Mucosa of descending colon (tissue), 3 donors: ENCODE results near the gene SNAP91. TPM values are rescaled to one million over a fixed set of nuclear protein-coding genes. Genes with fewer than 3 reads are reported as not detected.
"Not testable (repeated sequence)": the region's sequence is repeated elsewhere in the genome, so short reads cannot be mapped to it uniquely, and the experiment has no call there.

Experiments
- ATAC-seq: fragments of 200-7000 bp; cut with Tn5 transposase; one replicate; pipeline ENCODE4 v1.9.1; 2020; ENCODE audit warnings: mild to moderate bottlenecking, moderate library complexity
- DNase-seq, 3 donors: peaks; one replicate each; pipeline ENCODE4 v3.0.0-alpha.2; 2020
- H3K36me3 ChIP-seq: fragments of 200-600 bp; one replicate; pipeline ENCODE4 v1.8.0; 2021; ENCODE audit warnings: low read depth, mild to moderate bottlenecking
- H3K4me1 ChIP-seq: fragments of 200-600 bp; one replicate; pipeline ENCODE4 v1.8.0; 2021; ENCODE audit warnings: low read depth, mild to moderate bottlenecking
- H3K4me3 ChIP-seq: fragments of 200-600 bp; one replicate; pipeline ENCODE4 v1.8.0; 2021; ENCODE audit warnings: mild to moderate bottlenecking
- H3K9me3 ChIP-seq: fragments of 200-600 bp; one replicate; pipeline ENCODE4 v1.8.0; 2021; ENCODE audit warnings: mild to moderate bottlenecking
- CTCF ChIP-seq: fragments of 200-600 bp; IDR thresholded peaks from one replicate; pipeline ENCODE4 v1.8.0; 2022; ENCODE audit warnings: antibody characterized with exemption, mild to moderate bottlenecking
- intact Hi-C, 2 donors: fragments of 100-400 bp; cut with DNase I in 1 of 2; cut with micrococcal nuclease in 1 of 2; formaldehyde crosslinking; loops; one replicate each; pipeline versions ENCODE4 v1.11.0 to v1.11.1; 2022; cut with DNase I, micrococcal nuclease
- total RNA-seq, 3 donors: library from RNA; stranded (reverse); fragmentation: NEBNext Ultra II Directional in 2 of 3; extraction: Animal tissue kit (Norgen Biotek cat#: 25700) in 2 of 3; gene quantifications; one replicate each; pipeline versions ENCODE4 v1.2.1 to v1.2.4, GENCODE V29; 2021 to 2023
- donor health status: DM: no; HTN: no; CAD: no; lungs with moderate emphysema.
- donor health status: DM: no; HTN: no; CAD: no.
- donor health status: DM: no; HTN: yes; CAD: no.

SNAP91 gene
- total RNA-seq, 3 donors from 2014 or later, result 0.29 to 3.5 (median 0.49) TPM

GRCh38 chr6:83592770-83593394, 116.0 kb downstream of the SNAP91 start:
- no peaks in the 10 kb centered on the region for H3K9me3 ChIP-seq
- peak in 1 of 3 donors; percentile 4 for DNase-seq
- no peaks in the 10 kb centered on the region for H3K4me1 ChIP-seq
- no peak overlapping the region for H3K4me3 ChIP-seq
- no peaks in the 10 kb centered on the region for H3K36me3 ChIP-seq
- intact Hi-C loops, result no loop called here
- ATAC-seq, result peak; percentile 45
- TF ChIP-seq CTCF, result no peak

- intact Hi-C loops, result no loop called here
- Histone ChIP-seq H3K4me1 (no peaks in the 10 kb centered on the region), H3K4me3 (no peak overlapping the region), H3K36me3 (no peaks in the 10 kb centered on the region), H3K9me3 (no peaks in the 10 kb centered on the region)
- ATAC-seq (no peak), DNase-seq (no peak)
- no peak for TF ChIP-seq CTCF
Observed at GRCh38 chr6:83590416-83590815, 118.5 kb downstream of the SNAP91 start.

GRCh38 chr6:83589076-83589475, 119.8 kb downstream of the SNAP91 start:
- H3K4me1 ChIP-seq, result no peaks in the 10 kb centered on the region
- DNase-seq, result no peak
- H3K36me3 ChIP-seq, result no peaks in the 10 kb centered on the region
- H3K4me3 ChIP-seq, result no peak overlapping the region
- intact Hi-C loops, result no loop called here
- no peak for TF ChIP-seq CTCF
- H3K9me3 ChIP-seq, result no peaks in the 10 kb centered on the region
- no peak for ATAC-seq

GRCh38 chr6:83578057-83578456, 130.8 kb downstream of the SNAP91 start:
- Histone ChIP-seq H3K9me3 (no peaks in the 10 kb centered on the region), H3K36me3 (no peaks in the 10 kb centered on the region), H3K4me1 (no peaks in the 10 kb centered on the region), H3K4me3 (no peak overlapping the region)
- no peak for ATAC-seq
- intact Hi-C loops, result no loop called here
- DNase-seq, result no peak
- TF ChIP-seq CTCF, result no peak

GRCh38 chr6:83574783-83575182, 134.1 kb downstream of the SNAP91 start:
- DNase-seq (no peak), ATAC-seq (no peak)
- TF ChIP-seq CTCF, result no peak
- no peak overlapping the region for H3K4me3 ChIP-seq
- no peaks in the 10 kb centered on the region for H3K4me1 ChIP-seq
- H3K9me3 ChIP-seq, result no peaks in the 10 kb centered on the region
- intact Hi-C loops, result no loop called here
- no peaks in the 10 kb centered on the region for H3K36me3 ChIP-seq

- intact Hi-C loops, DNase-seq, H3K9me3 ChIP-seq, ATAC-seq, H3K4me1 ChIP-seq, H3K36me3 ChIP-seq, H3K4me3 ChIP-seq: not testable (repeated sequence)
Observed at GRCh38 chr6:83571663-83572185, 137.2 kb downstream of the SNAP91 start.
